SU-DHL-6 (cell line): ENCODE data around the gene DLL1.

Experiments used
- H2AFZ ChIP-seq: fragments of 200-600 bp; sonication (generic); 2 replicates; pipeline ENCODE4 v1.6.1; 2014; ENCODE audit warnings: low read depth, mild to moderate bottlenecking, moderate library complexity, mixed read lengths, antibody characterized with exemption, low read length; ENCODE audit not compliant: severe bottlenecking
- H3F3A ChIP-seq: fragments of 200-600 bp; shearing (Covaris generic); 2 replicates; pipeline ENCODE4 v1.6.0; 2016; ENCODE audit warnings: antibody characterized with exemption, mild to moderate bottlenecking; ENCODE audit not compliant: insufficient read depth
- H3K27ac ChIP-seq: fragments of 200-600 bp; sonication (generic); 2 replicates; pipeline ENCODE4 v1.5.1; 2016; ENCODE audit warnings: low read depth, mild to moderate bottlenecking, low read length, moderate library complexity, mixed read lengths
- H3K27me3 ChIP-seq: fragments of 200-600 bp; sonication (generic), shearing (Covaris generic); 2 replicates; pipeline ENCODE4 v1.6.0; 2014; ENCODE audit warnings: mild to moderate bottlenecking, low read length
- H3K36me3 ChIP-seq: fragments of 200-600 bp; sonication (generic); 2 replicates; pipeline ENCODE4 v1.6.1; 2014; ENCODE audit warnings: mild to moderate bottlenecking, low read length, mixed read lengths
- H3K4me2 ChIP-seq: fragments of 300-600, 200-600 bp; shearing (Covaris generic), sonication (generic); 2 replicates; pipeline ENCODE4 v1.6.0; 2014; ENCODE audit warnings: low read length, low read depth, mild to moderate bottlenecking; ENCODE audit not compliant: poor library complexity, severe bottlenecking
- H3K4me3 ChIP-seq: fragments of 200-600 bp; sonication (generic); 2 replicates; pipeline ENCODE4 v1.5.1; 2014; ENCODE audit warnings: antibody characterized with exemption, low read length, mild to moderate bottlenecking, mixed read lengths; ENCODE audit not compliant: insufficient read depth, poor library complexity, severe bottlenecking
- H3K79me2 ChIP-seq: fragments of 200-600 bp; sonication (generic); 2 replicates; pipeline ENCODE4 v1.6.1; 2014; ENCODE audit warnings: mild to moderate bottlenecking, low read length, moderate library complexity; ENCODE audit not compliant: insufficient read depth
- H3K9ac ChIP-seq: fragments of 200-600 bp; sonication (generic); 2 replicates; pipeline ENCODE4 v1.7.0; 2014; ENCODE audit warnings: mild to moderate bottlenecking, low read length
- H3K9me2 ChIP-seq: fragments of 200-600 bp; sonication (generic); replicated peaks from 2 replicates; pipeline ENCODE4 v1.6.1; 2014; ENCODE audit warnings: low read length; ENCODE audit not compliant: insufficient read depth
- H3K9me3 ChIP-seq: fragments of 200-600 bp; sonication (generic); 2 replicates; pipeline ENCODE4 v1.6.1; 2014; ENCODE audit warnings: low read length, mixed read lengths; ENCODE audit not compliant: insufficient read depth
- H4K20me1 ChIP-seq: fragments of 200-600 bp; sonication (generic); 2 replicates; pipeline ENCODE4 v1.6.1; 2014; ENCODE audit warnings: low read depth, mild to moderate bottlenecking, antibody characterized with exemption, low read length, moderate library complexity, mixed read lengths
- EZH2phosphoT487 ChIP-seq: fragments of 200-600 bp; sonication (generic), shearing (Covaris generic); conservative IDR thresholded peaks from 2 replicates; pipeline ENCODE4 v1.6.1; 2018; ENCODE audit warnings: mild to moderate bottlenecking, antibody characterized with exemption, low read length, moderate library complexity, mixed read lengths
- TF ChIP-seq, protein P1 (sequence below): fragments of 200-600 bp; sonication (generic); IDR thresholded peaks from one replicate; pipeline ENCODE4 v1.5.1; 2017; ENCODE audit warnings: antibody characterized with exemption, mild to moderate bottlenecking, low read length, moderate library complexity; ENCODE audit not compliant: insufficient read depth, poor library complexity, severe bottlenecking

Gene DLL1

DNA sequence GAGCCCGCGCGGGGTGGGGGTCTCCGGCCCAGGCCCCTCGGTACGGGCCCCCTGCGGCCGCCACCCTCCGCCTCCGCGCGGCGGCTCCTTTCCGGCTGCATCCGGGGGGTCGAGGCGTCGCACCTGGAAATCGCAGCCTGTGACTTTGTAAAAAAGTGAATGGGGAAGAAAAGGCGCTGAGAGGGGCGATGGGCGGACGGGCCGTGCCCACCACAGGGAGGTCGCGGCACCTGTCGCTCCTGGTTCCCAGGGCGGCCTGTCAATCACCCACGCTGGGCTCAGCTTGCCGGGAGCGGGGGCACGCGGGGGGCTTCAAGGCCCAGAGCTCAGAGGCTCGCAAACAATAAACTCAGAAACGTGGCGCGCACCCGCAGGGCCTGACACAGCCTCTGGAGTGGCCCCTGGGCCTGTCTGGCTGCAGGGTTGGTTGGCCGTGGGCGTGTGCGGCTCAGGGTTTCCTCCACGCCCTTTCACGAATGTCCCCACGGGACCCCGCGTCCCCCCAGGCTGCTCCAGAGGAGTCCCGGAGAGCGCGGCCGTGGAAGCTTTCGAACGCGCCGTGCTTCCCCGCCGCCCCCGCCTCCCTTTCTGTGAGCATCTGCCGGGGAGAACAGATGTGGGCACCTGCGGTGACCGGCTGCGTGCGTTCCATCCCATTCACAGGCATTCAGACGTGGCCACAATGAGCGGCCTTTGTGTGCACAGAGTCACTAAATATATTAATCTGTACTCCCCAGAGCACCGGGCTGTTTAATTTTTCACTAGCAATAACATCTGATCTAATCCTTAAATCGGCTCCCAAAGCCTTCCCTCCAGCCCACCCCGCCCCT lies 6.1 kb upstream of the DLL1 start:
- Histone ChIP-seq H3K27me3 (no peaks in the 10 kb centered on the region), H3F3A (no peaks in the 10 kb centered on the region), H4K20me1 (no peaks in the 10 kb centered on the region), H3K9me3 (peaks cover 9% of the 10 kb centered on the region; the same call in 1 of the 2 replicates), H3K4me3 (no peak overlapping the region), H3K79me2 (no peaks in the 10 kb centered on the region), H2AFZ (no peak overlapping the region), H3K36me3 (no peaks in the 10 kb centered on the region), H3K9me2 (no peaks in the 10 kb centered on the region), H3K4me2 (no peak overlapping the region), H3K27ac (no peak overlapping the region), H3K9ac (no peak overlapping the region)
- TF ChIP-seq, protein P1, sequence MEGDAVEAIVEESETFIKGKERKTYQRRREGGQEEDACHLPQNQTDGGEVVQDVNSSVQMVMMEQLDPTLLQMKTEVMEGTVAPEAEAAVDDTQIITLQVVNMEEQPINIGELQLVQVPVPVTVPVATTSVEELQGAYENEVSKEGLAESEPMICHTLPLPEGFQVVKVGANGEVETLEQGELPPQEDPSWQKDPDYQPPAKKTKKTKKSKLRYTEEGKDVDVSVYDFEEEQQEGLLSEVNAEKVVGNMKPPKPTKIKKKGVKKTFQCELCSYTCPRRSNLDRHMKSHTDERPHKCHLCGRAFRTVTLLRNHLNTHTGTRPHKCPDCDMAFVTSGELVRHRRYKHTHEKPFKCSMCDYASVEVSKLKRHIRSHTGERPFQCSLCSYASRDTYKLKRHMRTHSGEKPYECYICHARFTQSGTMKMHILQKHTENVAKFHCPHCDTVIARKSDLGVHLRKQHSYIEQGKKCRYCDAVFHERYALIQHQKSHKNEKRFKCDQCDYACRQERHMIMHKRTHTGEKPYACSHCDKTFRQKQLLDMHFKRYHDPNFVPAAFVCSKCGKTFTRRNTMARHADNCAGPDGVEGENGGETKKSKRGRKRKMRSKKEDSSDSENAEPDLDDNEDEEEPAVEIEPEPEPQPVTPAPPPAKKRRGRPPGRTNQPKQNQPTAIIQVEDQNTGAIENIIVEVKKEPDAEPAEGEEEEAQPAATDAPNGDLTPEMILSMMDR: no peak
- TF ChIP-seq EZH2phosphoT487: no peak

DNA sequence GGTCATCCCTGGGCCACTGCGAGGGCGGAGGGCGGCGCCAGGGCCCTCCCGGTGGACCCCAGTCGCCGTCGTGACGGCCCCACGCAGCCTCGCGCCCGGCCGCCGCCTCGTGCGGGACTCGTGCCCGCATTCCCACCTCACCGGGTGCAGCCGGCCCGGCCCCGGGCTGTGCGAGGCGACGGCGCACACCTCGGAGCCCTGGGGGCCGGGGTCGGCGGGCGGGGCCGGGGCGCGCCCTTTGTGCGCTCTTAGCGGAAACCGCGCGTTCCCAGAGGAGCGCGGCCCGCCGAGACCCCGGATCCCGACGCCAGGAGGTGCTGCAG lies 5.5 kb upstream of the DLL1 start:
- H3K9ac ChIP-seq: no peak overlapping the region
- H2AFZ ChIP-seq: no peak overlapping the region
- peaks cover 8% of the 10 kb centered on the region; the same call in 1 of the 2 replicates for H3K9me3 ChIP-seq
- TF ChIP-seq, protein P1: no peak
- no peak for TF ChIP-seq EZH2phosphoT487
- H3K36me3 ChIP-seq: no peaks in the 10 kb centered on the region
- no peaks in the 10 kb centered on the region for H3K9me2 ChIP-seq
- H3K79me2 ChIP-seq: no peaks in the 10 kb centered on the region
- no peaks in the 10 kb centered on the region for H3K27me3 ChIP-seq
- no peak overlapping the region for H3K4me2 ChIP-seq
- H3K27ac ChIP-seq: no peak overlapping the region
- no peak overlapping the region for H3K4me3 ChIP-seq
- H4K20me1 ChIP-seq: no peaks in the 10 kb centered on the region
- H3F3A ChIP-seq: no peaks in the 10 kb centered on the region

DNA sequence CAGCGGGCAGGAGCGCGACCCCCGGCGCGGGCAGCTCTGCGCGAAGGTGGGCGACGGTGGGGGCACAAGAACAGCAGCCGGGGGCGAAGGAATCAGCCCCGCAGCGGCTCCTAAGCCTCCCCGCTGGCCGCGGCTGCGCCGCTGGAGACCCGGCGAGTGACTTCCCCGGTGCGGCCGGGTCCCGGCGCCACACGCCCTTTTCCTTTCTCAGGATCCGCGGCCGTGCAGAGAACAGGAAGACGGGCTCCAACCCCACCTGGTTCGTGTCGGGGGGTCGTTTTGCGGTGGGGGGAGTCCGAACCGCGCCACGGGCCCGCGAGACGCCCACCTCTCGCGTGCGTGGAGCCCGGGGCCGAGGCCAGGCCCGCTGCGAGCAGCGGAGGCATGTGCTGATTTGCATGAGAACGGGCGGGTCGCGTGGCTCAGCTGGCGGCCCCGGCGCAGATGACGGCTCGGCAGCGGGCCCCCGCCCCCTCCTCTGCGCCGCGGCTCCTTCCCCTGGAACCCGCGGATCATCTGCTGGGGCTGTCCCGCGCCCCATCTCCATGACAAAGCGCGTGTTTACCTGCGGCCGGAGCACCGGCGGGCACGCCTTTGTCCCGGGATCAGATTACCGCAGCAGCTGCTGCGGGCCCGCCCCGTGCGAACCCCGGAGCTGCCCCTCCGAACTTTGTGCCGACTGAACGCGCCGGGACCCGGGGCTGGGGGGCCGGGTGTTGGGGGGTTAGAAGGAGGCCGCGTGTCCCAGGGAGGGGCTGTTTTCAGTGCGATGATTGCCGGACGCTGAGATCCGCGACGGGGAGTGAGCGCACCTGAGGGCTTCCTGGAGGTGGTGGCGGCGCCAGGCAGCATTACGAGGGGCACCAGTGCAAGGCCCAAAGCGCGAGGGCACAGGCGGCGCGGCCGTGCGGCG lies 4.9 kb upstream of the DLL1 start:
- Histone ChIP-seq H3K9me3 (peaks cover 2% of the 10 kb centered on the region; the same call in 1 of the 2 replicates), H3K27me3 (no peaks in the 10 kb centered on the region), H3K79me2 (no peaks in the 10 kb centered on the region), H3K9me2 (no peaks in the 10 kb centered on the region), H3K36me3 (no peaks in the 10 kb centered on the region), H2AFZ (no peak overlapping the region), H3K9ac (no peak overlapping the region), H3K27ac (no peak overlapping the region), H3K4me3 (no peak overlapping the region), H4K20me1 (no peaks in the 10 kb centered on the region), H3K4me2 (no peak overlapping the region), H3F3A (no peaks in the 10 kb centered on the region)
- no peak for TF ChIP-seq EZH2phosphoT487
- TF ChIP-seq, protein P1: no peak
